ENCODE results near the gene SPTA1.

- TF ChIP-seq CTCF (IDR thresholded peaks at IDR 0.05; ENCODE audit: low read depth, low read length, poor library complexity, severe bottlenecking) = no peak
- TF ChIP-seq EZH2phosphoT487 (IDR thresholded peaks at IDR 0.05; ENCODE audit: borderline replicate concordance, low read length) = no peak
These were observed 85.8 kb downstream of the SPTA1 start for GRCh38 chr1:158600735-158601134.
